H9 (cell line): ENCODE results near the gene MICU1. TPM values are rescaled to one million over a fixed set of nuclear protein-coding genes. Genes with fewer than 3 reads are reported as not detected.

Source experiments
- DNase-seq: peaks from one replicate; pipeline ENCODE4 v3.0.0-alpha.2; 2017
- H2AFZ ChIP-seq: one replicate; pipeline ENCODE4 v1.6.1; 2013; ENCODE audit warnings: mild to moderate bottlenecking, low read length, control low read depth, moderate library complexity
- H2AK5ac ChIP-seq: 2 replicates; pipeline ENCODE4 v1.6.1; 2013; ENCODE audit warnings: low read length, control low read depth, mixed read lengths; ENCODE audit not compliant: insufficient read length
- H2BK120ac ChIP-seq: one replicate; pipeline ENCODE4 v1.6.1; 2013; ENCODE audit warnings: low read depth, mild to moderate bottlenecking, low read length, control low read depth, inconsistent platforms; ENCODE audit not compliant: poor library complexity, severe bottlenecking
- H2BK12ac ChIP-seq: 2 replicates; pipeline ENCODE4 v1.6.1; 2013; ENCODE audit warnings: low read length, control low read depth, mixed read lengths, low read depth; ENCODE audit not compliant: insufficient read length
- H2BK15ac ChIP-seq: 2 replicates; pipeline ENCODE4 v1.6.1; 2013; ENCODE audit warnings: low read depth, low read length, control low read depth
- H2BK20ac ChIP-seq: one replicate; pipeline ENCODE4 v1.6.1; 2013; ENCODE audit warnings: low read depth, mild to moderate bottlenecking, low read length, control low read depth, inconsistent platforms; ENCODE audit not compliant: poor library complexity, severe bottlenecking
- H2BK5ac ChIP-seq: 2 replicates; pipeline ENCODE4 v1.6.1; 2013; ENCODE audit warnings: low read length, control low read depth, mixed read lengths; ENCODE audit not compliant: insufficient read length
- H3K14ac ChIP-seq: 2 replicates; pipeline ENCODE4 v1.6.1; 2013; ENCODE audit warnings: low read length, control low read depth; ENCODE audit not compliant: insufficient read depth
- H3K18ac ChIP-seq: 2 replicates; pipeline ENCODE4 v1.6.1; 2013; ENCODE audit warnings: low read depth, mild to moderate bottlenecking, mixed read lengths, low read length, control low read depth; ENCODE audit not compliant: insufficient read length
- H3K23ac ChIP-seq: 2 replicates; pipeline ENCODE4 v1.6.1; 2013; ENCODE audit warnings: low read length, control low read depth, mixed read lengths, low read depth; ENCODE audit not compliant: insufficient read length
- H3K23me2 ChIP-seq: 2 replicates; pipeline ENCODE4 v1.6.1; 2013; ENCODE audit warnings: low read depth, mild to moderate bottlenecking, mixed read lengths, low read length, control low read depth; ENCODE audit not compliant: insufficient read length, poor library complexity, severe bottlenecking
- H3K27ac ChIP-seq: 2 replicates; pipeline ENCODE4 v1.5.1; 2013; ENCODE audit warnings: low read length, control low read depth, mixed read lengths, low read depth; ENCODE audit not compliant: insufficient read length
- H3K27me3 ChIP-seq: 2 replicates; pipeline ENCODE4 v1.6.1; 2013; ENCODE audit warnings: low read length, control low read depth, inconsistent platforms; ENCODE audit not compliant: insufficient read depth
- H3K4ac ChIP-seq: 2 replicates; pipeline ENCODE4 v1.6.1; 2013; ENCODE audit warnings: low read depth, mild to moderate bottlenecking, control low read depth, inconsistent platforms, low read length, moderate library complexity
- H3K4me1 ChIP-seq: 2 replicates; pipeline ENCODE4 v1.6.1; 2013; ENCODE audit warnings: low read length, control low read depth, inconsistent platforms; ENCODE audit not compliant: insufficient read depth
- H3K4me2 ChIP-seq: 2 replicates; pipeline ENCODE4 v1.6.1; 2013; ENCODE audit warnings: low read length, control low read depth, mixed read lengths; ENCODE audit not compliant: insufficient read length, insufficient read depth
- H3K56ac ChIP-seq: 2 replicates; pipeline ENCODE4 v1.6.1; 2013; ENCODE audit warnings: low read depth, mild to moderate bottlenecking, mixed read lengths, low read length, control low read depth; ENCODE audit not compliant: insufficient read length
- H3K79me1 ChIP-seq: 2 replicates; pipeline ENCODE4 v1.6.1; 2013; ENCODE audit warnings: low read depth, mild to moderate bottlenecking, moderate library complexity, low read length, control low read depth, inconsistent platforms; ENCODE audit not compliant: insufficient read depth, poor library complexity, severe bottlenecking
- H3K79me2 ChIP-seq: 2 replicates; pipeline ENCODE4 v1.6.1; 2013; ENCODE audit warnings: low read length, control low read depth, inconsistent platforms; ENCODE audit not compliant: insufficient read depth
- H3K9ac ChIP-seq: 2 replicates; pipeline ENCODE4 v1.6.1; 2013; ENCODE audit warnings: low read length, control low read depth, mixed read lengths; ENCODE audit not compliant: insufficient read length; ENCODE audit errors: extremely low read depth
- H3K9me3 ChIP-seq: one replicate; pipeline ENCODE4 v1.6.1; 2013; ENCODE audit warnings: low read depth, low read length, inconsistent platforms; ENCODE audit not compliant: control insufficient read depth
- H3T11ph ChIP-seq: one replicate; pipeline ENCODE4 v1.6.1; 2013; ENCODE audit warnings: mild to moderate bottlenecking, low read length, control low read depth, inconsistent platforms
- H4K20me1 ChIP-seq: one replicate; pipeline ENCODE4 v1.6.1; 2013; ENCODE audit not compliant: control insufficient read depth, insufficient read length, insufficient read depth
- H4K5ac ChIP-seq: 2 replicates; pipeline ENCODE4 v1.6.1; 2013; ENCODE audit warnings: low read depth, mild to moderate bottlenecking, mixed read lengths, low read length, control low read depth; ENCODE audit not compliant: insufficient read length
- H4K8ac ChIP-seq: replicated peaks from 2 replicates; pipeline ENCODE4 v1.6.1; 2013; ENCODE audit warnings: low read length, control low read depth, mixed read lengths, low read depth; ENCODE audit not compliant: insufficient read length
- H4K91ac ChIP-seq: 2 replicates; pipeline ENCODE4 v1.6.1; 2013; ENCODE audit warnings: low read depth, mild to moderate bottlenecking, moderate library complexity, mixed read lengths, low read length, control low read depth; ENCODE audit not compliant: insufficient read length
- H3K27ac Mint-ChIP-seq, 3 experiments: 2 replicates in 2 of 3; 3 replicates in 1 of 3; pipeline ENCODE4 v1.8.0; 2020 to 2021; ENCODE audit warnings: mixed read lengths in 3 of 3, mild to moderate bottlenecking in 1 of 3, moderate library complexity in 1 of 3
- H3K27me3 Mint-ChIP-seq: 2 replicates; pipeline ENCODE4 v1.8.0; 2021; ENCODE audit warnings: low read depth, mild to moderate bottlenecking, moderate library complexity, mixed read lengths
- H3K36me3 Mint-ChIP-seq, 3 experiments: 2 replicates in 2 of 3; 3 replicates in 1 of 3; pipeline ENCODE4 v1.8.0; 2020 to 2021; ENCODE audit warnings: low read depth in 3 of 3, mixed read lengths in 3 of 3; ENCODE audit not compliant: insufficient read depth in 1 of 3
- H3K4me1 Mint-ChIP-seq, 2 experiments: 2 replicates each; pipeline ENCODE4 v1.8.0; 2020; ENCODE audit warnings: mixed read lengths in 2 of 2
- H3K4me3 Mint-ChIP-seq, 2 experiments: 2 replicates in 1 of 2; 3 replicates in 1 of 2; pipeline ENCODE4 v1.8.0; 2020 to 2021; ENCODE audit warnings: mild to moderate bottlenecking in 2 of 2, mixed read lengths in 2 of 2, moderate library complexity in 1 of 2
- H3K9me3 Mint-ChIP-seq, 2 experiments: 2 replicates in 1 of 2; 3 replicates in 1 of 2; pipeline ENCODE4 v1.8.0; 2020; ENCODE audit warnings: mild to moderate bottlenecking in 2 of 2, mixed read lengths in 2 of 2, moderate library complexity in 1 of 2
- CTCF ChIP-seq: fragments of 200-600 bp; sonication (generic); conservative IDR thresholded peaks from 3 replicates; pipeline ENCODE4 v1.8.0; 2021; ENCODE audit warnings: antibody characterized with exemption, mild to moderate bottlenecking
- WGBS: extraction: QIAGEN DNeasy Blood & Tissue Kit; methylation state at CpG from one replicate; pipeline ENCODE4 v1.1.7; 2013; ENCODE audit warnings: missing lambda C conversion rate, low lambda C conversion rate, mixed read lengths; ENCODE audit not compliant: insufficient read length; ENCODE audit errors: extremely low coverage; 5-methylcytosine and 5-hydroxymethylcytosine counted together
- total RNA-seq: library from RNA; stranded (reverse); gene quantifications from 2 replicates; pipeline ENCODE4 v1.2.1, GENCODE V29; 2021

MICU1 gene
- total RNA-seq, 1 experiment from 2014 or later, result 33.2 TPM

DNA sequence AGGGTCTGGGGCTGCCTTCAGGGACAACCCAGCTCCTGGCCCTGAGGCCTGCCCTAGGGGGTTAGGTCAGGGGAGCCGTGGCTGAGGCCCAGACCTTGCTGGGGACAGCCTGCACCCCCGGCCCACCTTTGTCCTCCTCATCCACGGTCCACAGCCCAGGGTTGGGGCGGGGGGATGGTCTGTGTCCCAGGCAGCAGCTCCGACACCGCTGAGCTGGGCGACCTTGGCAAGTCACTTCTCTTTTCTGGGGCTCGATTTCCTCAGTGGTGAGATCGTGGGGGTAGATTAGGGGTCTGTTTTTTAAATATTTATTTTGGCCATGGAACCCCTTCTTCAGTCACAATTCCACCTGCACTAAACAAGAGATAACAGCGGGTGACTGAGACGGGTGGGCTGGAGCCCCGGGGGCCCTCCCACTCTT, 302.1 kb downstream of the MICU1 start:
- Mint-ChIP-seq H3K36me3 (no peaks in the 10 kb centered on the region), H3K27ac (no peak overlapping the region; a peak in 1 of 7 replicates), H3K4me3 (no peak overlapping the region), H3K4me1 (peaks cover 40 to 52% of the 10 kb centered on the region in 2 experiments), H3K27me3 (no peaks in the 10 kb centered on the region), H3K9me3 (no peaks in the 10 kb centered on the region)
- H3K79me2 ChIP-seq, result no peaks in the 10 kb centered on the region
- no peak overlapping the region for H4K8ac ChIP-seq
- H3K56ac ChIP-seq, result no peak overlapping the region
- no peak overlapping the region for H2BK120ac ChIP-seq
- H3K27me3 ChIP-seq, result no peaks in the 10 kb centered on the region
- H3K4me1 ChIP-seq, result peaks cover 2% of the 10 kb centered on the region; the same call in 1 of the 2 replicates
- no peak overlapping the region for H2BK12ac ChIP-seq
- no peaks in the 10 kb centered on the region for H4K20me1 ChIP-seq
- H2AFZ ChIP-seq, result no peak overlapping the region
- peaks cover 3% of the 10 kb centered on the region for H3K23me2 ChIP-seq
- no peak overlapping the region for H2AK5ac ChIP-seq
- H2BK5ac ChIP-seq, result no peak overlapping the region
- peak overlapping the region; percentile 36 for H3K14ac ChIP-seq
- H3K18ac ChIP-seq, result no peak overlapping the region
- no peak overlapping the region for H3T11ph ChIP-seq
- H3K4ac ChIP-seq, result no peak overlapping the region
- no peak overlapping the region for H4K5ac ChIP-seq
- H4K91ac ChIP-seq, result no peak overlapping the region
- no peak for DNase-seq
- no peak for TF ChIP-seq CTCF
- no peak overlapping the region for H2BK20ac ChIP-seq
- H3K79me1 ChIP-seq, result no peaks in the 10 kb centered on the region
- no peak overlapping the region for H3K9ac ChIP-seq
- H3K23ac ChIP-seq, result no peak overlapping the region
- WGBS, result no CpG with 5 or more reads among the region's 12 CpGs
- no peak overlapping the region for H3K27ac ChIP-seq
- H3K9me3 ChIP-seq, result no peaks in the 10 kb centered on the region
- H3K4me2 ChIP-seq, result no peak overlapping the region
- no peak overlapping the region for H2BK15ac ChIP-seq
